Osteocyte (in vitro differentiated cells): ENCODE results near the gene ITGAD. TPM values are rescaled to one million over a fixed set of nuclear protein-coding genes. Genes with fewer than 3 reads are reported as not detected.

Experiments
- DNase-seq: peaks from one replicate; pipeline ENCODE4 v3.0.0; 2021; ENCODE audit warnings: mixed read lengths; ENCODE audit not compliant: unreplicated experiment; ENCODE audit errors: extremely low spot score
- H3K27ac Mint-ChIP-seq: one replicate; pipeline ENCODE4 v1.8.0; 2021; ENCODE audit warnings: mild to moderate bottlenecking, mixed read lengths; ENCODE audit not compliant: unreplicated experiment
- H3K27me3 Mint-ChIP-seq: one replicate; pipeline ENCODE4 v1.8.0; 2021; ENCODE audit warnings: mixed read lengths; ENCODE audit not compliant: unreplicated experiment
- H3K36me3 Mint-ChIP-seq: one replicate; pipeline ENCODE4 v1.8.0; 2021; ENCODE audit warnings: mixed read lengths; ENCODE audit not compliant: unreplicated experiment
- H3K4me1 Mint-ChIP-seq: one replicate; pipeline ENCODE4 v1.8.0; 2021; ENCODE audit warnings: mixed read lengths; ENCODE audit not compliant: unreplicated experiment
- H3K4me3 Mint-ChIP-seq: one replicate; pipeline ENCODE4 v1.8.0; 2021; ENCODE audit warnings: mild to moderate bottlenecking, moderate library complexity, mixed read lengths; ENCODE audit not compliant: unreplicated experiment
- H3K9me3 Mint-ChIP-seq: one replicate; pipeline ENCODE4 v1.8.0; 2021; ENCODE audit warnings: mixed read lengths; ENCODE audit not compliant: unreplicated experiment
- total RNA-seq: library from RNA; stranded (reverse); gene quantifications from 2 replicates; pipeline ENCODE4 v1.2.1, GENCODE V29; 2021
- TF ChIP-seq, protein P1 (sequence below): fragments of 200-600 bp; sonication (generic); IDR thresholded peaks from 2 replicates; pipeline ENCODE4 v1.5.0; 2021; ENCODE audit warnings: antibody characterized with exemption, mild to moderate bottlenecking, moderate library complexity

The ITGAD gene
- total RNA-seq, 1 donor from 2014 or later = not detected

DNA sequence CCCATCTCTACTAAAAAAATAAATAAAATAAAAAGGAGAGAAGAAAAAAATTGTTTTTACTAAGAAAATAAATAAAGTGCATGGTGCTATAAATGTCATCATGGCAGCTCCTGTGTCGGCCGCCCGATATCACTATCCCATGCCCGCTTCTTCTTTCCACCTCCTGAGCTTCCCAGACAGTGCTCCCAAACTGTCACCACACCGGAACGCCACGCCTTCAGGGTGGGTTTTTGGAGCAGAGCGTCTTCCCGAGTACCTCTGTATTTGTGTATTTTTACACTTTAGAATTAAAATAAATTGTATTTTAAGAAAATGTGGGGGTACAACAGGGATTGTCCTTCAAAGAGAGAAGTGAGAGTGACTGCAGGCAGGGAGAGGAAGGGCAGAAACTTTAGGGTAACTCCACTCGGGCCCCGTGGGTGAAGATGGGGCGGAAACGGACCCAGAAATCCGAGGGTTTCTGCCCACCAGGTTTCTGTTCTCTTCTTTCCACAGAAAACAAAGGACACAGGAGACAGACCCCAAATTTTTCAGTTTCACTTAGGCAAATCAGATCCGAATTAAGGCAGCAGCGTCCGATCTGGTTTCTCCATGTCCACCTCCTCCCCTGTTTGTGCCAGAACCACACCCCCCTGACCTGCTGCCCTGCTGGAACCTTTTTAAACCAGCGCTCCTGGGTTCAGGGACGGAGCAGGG lies 41.7 kb upstream of the ITGAD start:
- Mint-ChIP-seq H3K4me3 (no peak overlapping the region), H3K27me3 (no peaks in the 10 kb centered on the region), H3K4me1 (no peaks in the 10 kb centered on the region), H3K27ac (no peak overlapping the region), H3K9me3 (no peaks in the 10 kb centered on the region), H3K36me3 (no peaks in the 10 kb centered on the region)
- no peak for DNase-seq
- TF ChIP-seq, protein P1, sequence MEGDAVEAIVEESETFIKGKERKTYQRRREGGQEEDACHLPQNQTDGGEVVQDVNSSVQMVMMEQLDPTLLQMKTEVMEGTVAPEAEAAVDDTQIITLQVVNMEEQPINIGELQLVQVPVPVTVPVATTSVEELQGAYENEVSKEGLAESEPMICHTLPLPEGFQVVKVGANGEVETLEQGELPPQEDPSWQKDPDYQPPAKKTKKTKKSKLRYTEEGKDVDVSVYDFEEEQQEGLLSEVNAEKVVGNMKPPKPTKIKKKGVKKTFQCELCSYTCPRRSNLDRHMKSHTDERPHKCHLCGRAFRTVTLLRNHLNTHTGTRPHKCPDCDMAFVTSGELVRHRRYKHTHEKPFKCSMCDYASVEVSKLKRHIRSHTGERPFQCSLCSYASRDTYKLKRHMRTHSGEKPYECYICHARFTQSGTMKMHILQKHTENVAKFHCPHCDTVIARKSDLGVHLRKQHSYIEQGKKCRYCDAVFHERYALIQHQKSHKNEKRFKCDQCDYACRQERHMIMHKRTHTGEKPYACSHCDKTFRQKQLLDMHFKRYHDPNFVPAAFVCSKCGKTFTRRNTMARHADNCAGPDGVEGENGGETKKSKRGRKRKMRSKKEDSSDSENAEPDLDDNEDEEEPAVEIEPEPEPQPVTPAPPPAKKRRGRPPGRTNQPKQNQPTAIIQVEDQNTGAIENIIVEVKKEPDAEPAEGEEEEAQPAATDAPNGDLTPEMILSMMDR = no peak

GRCh38 chr16:31351942-31352325 lies 41.2 kb upstream of the ITGAD start:
- Mint-ChIP-seq H3K9me3 (no peaks in the 10 kb centered on the region), H3K4me1 (no peaks in the 10 kb centered on the region), H3K36me3 (no peaks in the 10 kb centered on the region), H3K4me3 (no peak overlapping the region), H3K27ac (no peak overlapping the region), H3K27me3 (no peaks in the 10 kb centered on the region)
- TF ChIP-seq, protein P1 = no peak
- no peak for DNase-seq

DNA sequence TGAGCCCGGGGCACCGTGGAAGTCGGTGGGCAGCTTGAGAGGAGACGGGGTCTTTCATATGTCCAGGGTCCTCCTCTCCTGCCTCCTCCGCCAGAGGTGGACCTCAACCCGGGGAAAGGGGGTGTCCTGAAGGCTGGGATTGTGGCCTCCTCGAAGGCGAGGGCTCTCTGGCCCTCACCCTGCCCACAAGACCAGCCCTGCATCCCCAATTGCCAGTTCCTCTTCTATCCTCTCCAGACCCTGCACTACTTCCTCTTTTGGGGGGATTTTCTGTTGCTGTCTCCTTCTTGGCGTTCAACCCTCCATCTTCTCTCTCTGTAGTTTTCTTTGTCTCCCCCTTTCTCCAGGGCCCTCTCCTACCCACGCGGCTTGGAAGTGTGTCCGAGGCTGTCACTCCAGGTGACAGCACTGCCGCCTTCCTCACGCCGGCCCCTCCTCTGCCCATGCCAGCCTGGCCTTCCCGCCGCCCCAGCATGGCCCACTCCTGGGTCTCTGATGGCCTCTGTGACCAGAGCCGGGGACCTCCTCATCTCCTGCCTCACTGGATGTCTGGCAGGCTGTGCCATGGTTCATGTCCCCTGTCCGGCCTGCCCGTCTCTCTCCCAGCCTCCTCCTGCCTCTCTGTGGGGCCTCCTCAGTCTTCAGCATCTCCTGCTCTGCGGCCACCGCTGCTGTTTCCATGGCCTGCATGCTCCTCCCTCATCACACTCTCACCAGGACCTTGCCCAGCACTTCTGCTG lies 40.6 kb upstream of the ITGAD start:
- Mint-ChIP-seq H3K9me3 (no peaks in the 10 kb centered on the region), H3K27me3 (no peaks in the 10 kb centered on the region), H3K4me3 (no peak overlapping the region), H3K4me1 (no peaks in the 10 kb centered on the region), H3K27ac (no peak overlapping the region), H3K36me3 (no peaks in the 10 kb centered on the region)
- DNase-seq = no peak
- TF ChIP-seq, protein P1 = no peak

DNA sequence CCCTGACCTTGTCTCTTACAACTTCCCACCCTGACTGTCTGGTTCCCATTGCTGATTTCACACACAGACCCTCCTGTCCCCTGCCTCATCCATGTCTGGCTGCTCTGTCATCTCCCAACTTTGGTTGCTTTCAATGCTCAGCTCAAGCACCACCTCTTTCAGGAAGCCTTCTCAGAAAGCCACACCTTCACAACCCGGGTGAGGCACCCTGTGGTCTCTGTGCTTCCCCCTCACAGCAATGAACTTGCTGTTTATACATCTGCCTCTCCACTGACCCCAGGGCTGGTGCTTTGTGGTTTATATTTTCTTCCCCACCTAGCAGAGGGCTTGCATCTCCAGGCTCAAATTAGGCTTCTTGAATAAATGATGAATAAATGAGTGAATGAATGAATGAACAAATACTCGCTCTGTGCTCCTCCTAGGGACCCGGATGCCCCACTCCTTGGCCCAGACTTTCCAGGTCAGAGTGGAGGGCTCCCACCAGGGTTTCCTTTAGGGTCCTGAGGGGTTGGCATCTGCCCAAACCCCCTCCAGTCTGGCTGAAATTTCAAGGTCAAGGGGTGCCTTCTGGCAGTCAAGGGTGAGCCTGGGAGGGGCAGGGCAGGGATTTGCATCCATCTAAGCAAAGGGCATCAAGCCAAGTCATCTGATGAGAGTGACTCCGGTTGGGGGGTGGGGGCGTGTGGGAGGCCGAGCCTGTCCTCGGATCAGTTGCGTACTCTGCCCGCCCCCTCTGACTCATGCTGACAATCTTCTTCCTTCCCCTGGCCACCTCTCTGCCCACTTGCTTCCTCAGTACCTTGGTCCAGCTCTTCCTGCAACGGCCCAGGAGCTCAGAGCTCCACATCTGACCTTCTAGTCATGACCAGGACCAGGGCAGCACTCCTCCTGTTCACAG lies 38.5 kb upstream of the ITGAD start, which contains the start of gene ITGAX:
ITGAX (plus strand) TSS at position 783 of the 898 bp plus-strand sequence; CDS start at position 862, 79 bp downstream.
- Mint-ChIP-seq H3K27ac (no peak within 1 kb of the TSS), H3K4me1 (no peaks in the 10 kb centered on the region), H3K9me3 (no peaks in the 10 kb centered on the region), H3K36me3 (no peaks in the 10 kb centered on the region), H3K4me3 (no peak within 1 kb of the TSS), H3K27me3 (no peaks in the 10 kb centered on the region)
- TF ChIP-seq, protein P1 = no peak
- no peak for DNase-seq
